ENCODE measurements around the gene TRAP1.
"Not testable (repeated sequence)": the region's sequence is repeated elsewhere in the genome, so short reads cannot be mapped to it uniquely, and the experiment has no call there.

The TRAP1 gene

DNA sequence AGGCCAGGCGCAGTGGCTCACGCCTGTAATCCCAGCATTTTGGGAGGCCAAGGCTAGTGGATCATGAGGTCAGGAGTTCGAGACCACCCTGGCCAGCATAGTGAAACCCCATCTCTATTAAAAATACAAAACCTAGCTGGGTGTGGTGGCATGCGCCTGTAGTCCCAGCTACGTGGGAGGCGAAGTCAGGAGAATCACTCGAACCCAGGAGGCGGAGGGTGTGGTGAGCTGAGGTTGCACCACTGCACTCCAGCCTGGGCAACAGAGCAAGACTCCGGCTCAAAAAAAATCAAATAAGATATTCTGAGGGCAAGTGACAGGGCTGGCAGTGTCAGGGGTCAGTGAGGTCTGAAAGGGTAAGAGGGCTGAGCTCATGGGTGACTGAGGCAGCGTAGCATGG is 2.9 kb downstream of the TRAP1 start:
- DNase-seq (ENCODE audit: low read depth in 4 of 4, low spot score in 1 of 4) = not testable (repeated sequence)

DNA sequence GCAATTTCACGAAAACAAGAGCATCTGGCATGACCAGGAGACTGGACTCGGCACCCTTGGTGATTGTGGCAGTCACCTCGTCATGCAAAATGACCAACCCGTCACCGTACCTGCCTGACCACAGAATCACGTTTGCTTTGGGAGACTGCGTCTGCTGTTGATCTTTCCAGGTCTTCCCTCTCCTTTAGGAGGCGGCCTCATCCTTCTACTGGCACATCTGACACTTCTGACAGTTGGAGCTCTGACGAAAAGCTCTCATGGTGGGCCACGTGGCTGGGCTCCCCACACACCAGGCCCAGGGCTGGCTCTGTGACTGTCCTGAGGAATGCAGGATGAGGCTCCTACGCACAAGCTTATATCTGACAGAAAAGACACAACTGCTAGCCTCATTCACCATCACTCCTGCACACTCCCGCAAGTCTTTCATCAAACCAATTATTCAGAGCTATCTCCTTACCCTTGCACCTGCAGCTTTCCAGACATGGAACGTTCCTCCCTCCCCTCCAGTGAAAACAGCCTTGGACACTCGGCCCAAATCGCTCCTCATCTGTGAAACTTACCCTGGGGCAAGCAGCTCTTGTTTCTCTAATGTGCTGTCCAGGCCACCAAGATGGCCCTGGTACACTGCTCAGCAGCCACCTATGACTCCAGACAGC is 3.6 kb downstream of the TRAP1 start:
- no peak for DNase-seq (ENCODE audit: low read depth in 4 of 4, low spot score in 1 of 4)

DNA sequence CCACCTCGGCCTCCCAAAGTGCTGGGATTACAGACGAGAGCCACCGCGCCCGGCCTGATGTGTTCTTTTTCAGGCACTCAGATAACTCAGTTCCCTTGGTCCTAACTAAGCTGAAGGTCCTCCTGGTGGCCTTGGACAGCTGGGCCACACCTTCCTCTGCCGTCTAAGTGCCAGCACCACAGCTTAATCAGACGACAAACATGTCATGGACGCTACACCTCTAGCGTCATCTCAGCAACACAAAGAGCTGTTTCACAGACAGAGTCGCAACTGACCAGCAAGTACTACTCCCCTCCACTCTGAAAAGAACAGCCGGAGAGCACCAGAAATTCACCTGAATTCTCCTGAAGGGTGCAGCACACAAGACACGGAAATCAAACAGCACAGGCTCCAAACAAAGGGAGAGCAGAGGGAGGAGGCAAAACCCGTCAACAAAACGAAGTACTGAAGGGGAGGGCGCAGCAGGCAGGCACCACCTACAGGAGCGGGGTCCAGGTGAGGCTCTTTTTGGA is 4.4 kb downstream of the TRAP1 start:
- DNase-seq (ENCODE audit: low read depth in 4 of 4, low spot score in 1 of 4) = no peak

DNA sequence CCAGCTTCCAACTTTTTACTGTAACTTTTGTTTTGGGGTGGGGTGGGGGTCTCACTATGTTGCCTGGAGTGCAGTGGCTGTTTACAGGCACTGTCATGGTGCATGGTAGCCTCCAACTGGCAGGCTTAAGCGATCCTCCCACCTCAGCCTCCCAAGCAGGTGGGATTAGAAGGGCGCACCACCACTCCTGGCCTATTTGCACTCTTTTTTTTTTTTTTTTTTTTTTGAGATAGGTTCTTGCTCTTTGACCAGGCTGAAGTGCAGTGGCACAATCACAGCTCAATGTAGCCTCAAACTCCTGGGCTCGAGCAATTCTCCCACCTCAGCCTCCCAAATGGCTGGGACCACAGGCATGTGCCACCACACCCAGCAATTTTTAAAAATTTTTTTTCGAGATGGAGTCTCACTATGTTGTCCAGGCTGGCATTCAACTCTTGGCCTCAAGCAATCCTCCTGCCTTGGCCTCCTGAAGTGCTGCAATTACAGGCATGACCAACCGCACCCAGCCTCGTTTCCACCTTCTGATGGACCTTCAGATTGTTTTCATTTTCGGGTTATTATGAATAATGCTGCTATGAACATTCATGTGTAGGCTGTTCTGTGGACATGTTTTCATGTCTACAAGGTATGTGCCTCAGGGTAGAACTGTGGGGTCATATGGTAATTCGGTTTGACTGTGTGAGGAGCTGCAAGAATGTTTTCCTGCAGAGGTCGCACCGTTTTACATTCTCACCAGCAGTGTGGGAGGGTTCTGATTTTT is 10.9 kb downstream of the TRAP1 start:
- DNase-seq (ENCODE audit: low read depth in 4 of 4, low spot score in 1 of 4) = no peak

DNA sequence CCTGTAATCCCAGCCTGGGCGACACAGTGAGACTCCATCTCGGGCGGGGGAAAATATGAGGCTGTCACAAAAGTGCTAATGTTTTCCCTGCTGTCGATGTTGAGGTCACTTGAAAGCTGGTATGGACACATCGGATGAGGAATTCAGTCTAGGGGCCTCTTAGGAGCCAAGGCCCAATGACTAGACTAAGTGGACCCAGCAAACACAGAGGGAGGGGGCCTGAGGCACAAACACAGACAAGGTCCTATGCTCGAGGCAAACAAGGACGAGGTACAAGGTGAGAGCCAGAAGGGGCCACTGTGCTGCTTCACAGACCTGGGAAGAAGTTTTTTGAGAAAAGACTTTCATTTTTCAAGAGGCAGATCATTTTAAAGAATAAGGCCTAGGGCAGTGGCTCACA is 15.2 kb downstream of the TRAP1 start:
- DNase-seq (ENCODE audit: low read depth in 4 of 4, low spot score in 1 of 4) = no peak

DNA sequence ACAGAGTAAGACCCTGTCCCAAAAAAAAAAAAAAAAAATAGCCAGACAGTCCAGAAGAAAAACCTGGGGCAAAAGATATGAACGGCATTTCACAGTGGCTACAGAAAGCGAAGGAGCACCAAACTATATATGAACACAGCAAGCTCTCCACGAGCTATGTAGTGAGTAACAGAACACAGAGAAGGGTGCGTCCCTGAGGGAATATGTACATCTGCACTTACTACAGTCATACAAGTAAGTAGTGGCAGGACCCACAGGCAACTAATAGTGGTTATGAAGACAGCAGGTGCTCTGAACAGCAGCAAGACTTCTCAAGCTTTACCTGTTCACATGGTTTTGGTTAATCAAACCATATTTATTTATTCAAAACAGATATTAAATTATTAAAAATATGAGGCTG is 15.8 kb downstream of the TRAP1 start:
- no peak for DNase-seq (ENCODE audit: low read depth in 4 of 4, low spot score in 1 of 4)

DNA sequence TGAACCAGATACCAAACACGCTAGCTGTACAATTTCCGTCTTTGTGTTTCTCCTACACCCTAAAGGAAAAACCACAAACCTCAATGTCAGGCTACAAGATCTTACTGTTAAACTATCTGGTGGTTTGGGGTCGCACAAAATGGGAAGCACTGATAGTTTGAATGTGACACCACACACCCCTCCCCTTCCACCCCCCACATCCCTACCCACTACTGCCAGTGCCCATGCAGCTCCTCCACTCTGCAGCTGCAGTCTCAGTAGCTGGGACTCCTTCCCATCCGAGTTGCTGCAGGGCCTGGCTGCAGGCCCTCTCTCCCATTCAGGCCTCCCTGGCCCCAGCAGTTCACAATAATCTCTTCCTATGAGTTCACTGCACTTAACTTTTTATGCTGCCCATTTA is 18.4 kb downstream of the TRAP1 start:
- DNase-seq (ENCODE audit: low read depth in 4 of 4, low spot score in 1 of 4) = no peak

DNA sequence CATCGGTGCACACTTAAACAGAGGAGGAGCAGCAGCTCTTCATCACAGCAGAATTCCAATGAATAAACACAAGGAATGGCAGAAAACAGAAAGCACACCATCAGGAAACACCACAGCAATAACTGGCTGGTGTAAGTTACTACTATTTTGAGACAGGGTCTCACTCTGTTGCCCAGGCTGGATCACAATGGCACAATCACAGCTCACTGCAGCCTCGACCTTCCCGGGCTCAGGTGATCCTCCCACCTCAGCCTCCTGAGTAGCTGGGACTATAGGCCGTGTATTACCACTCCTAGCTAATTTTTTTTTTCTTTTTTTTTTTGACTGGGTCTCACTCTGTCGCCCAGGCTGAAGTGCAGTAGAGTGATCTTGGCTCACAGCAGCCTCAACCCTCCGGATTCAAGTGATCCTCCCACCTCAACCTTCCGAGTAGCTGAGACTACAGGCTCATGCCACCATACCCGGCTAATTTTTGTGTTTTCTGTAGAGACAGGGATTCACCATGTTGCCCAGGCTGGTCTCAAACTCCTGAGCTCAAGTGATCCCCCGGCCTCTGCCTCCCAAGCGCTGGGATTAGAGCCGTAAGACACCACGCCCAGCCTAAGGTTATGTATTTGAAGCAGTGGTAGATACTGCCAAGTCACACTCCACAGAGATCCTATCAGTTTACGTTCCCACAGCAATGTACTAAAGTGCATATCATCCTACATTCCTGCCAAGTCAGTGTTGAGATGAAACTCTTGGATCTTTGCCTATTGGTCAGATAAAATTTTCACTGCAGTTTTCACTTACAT is 20.7 kb downstream of the TRAP1 start:
- DNase-seq (ENCODE audit: low read depth in 4 of 4, low spot score in 1 of 4) = no peak

DNA sequence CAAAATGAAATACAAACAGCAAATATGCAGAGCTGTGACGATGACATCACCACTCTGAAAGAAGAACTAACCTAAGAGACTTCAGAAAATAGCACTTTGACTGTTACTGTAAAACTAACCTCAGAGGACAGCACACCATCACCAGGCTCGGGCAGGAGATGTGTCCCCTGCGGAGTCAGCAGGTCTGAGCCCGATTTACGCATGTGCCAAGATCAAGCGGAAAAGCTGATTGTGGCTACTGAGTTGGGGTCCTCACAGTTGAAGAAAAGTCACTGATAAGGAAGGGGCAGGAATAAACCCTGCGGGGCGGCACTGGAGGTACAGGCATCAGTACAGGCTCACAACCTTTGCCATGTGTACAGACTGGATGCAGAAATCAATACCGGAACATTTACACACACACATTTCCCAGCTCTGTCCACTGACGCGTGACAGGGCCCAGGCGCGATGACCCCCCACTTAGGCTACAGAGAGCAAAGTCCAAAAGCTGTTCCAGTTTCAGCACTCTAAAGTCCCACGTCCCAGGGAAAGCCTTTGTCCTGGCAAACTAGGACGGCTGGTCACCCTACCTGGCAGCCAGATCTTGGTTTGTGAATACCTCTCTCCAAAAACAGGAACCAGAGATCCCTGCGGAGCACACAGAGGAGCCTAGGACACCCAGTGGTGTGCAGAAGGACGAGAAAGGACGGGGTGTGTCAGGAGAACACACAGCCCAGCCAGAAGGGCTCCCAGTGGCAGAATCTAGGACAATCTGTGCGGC is 21.5 kb downstream of the TRAP1 start:
- DNase-seq (ENCODE audit: low read depth in 4 of 4, low spot score in 1 of 4) = no peak

DNA sequence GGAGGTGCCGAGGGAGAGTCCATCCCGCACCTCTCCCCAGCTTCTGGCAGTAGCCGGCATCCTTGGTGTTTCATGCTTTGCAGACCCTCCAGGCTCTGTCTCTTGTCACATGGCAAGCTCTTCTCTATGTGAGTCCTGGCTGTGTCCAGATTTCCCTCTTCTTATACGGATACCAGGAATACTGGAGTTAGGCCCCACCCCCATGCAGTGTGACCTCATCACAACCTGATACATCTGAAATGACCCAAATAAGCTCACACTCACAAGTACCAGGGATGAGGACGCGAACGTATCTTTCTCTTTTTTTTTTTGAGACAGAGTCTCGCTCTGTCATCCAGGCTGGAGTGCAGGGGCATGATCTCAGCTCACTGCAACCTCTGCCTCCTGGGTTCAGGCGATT is 23.3 kb downstream of the TRAP1 start:
- no peak for DNase-seq (ENCODE audit: low read depth in 4 of 4, low spot score in 1 of 4)

DNA sequence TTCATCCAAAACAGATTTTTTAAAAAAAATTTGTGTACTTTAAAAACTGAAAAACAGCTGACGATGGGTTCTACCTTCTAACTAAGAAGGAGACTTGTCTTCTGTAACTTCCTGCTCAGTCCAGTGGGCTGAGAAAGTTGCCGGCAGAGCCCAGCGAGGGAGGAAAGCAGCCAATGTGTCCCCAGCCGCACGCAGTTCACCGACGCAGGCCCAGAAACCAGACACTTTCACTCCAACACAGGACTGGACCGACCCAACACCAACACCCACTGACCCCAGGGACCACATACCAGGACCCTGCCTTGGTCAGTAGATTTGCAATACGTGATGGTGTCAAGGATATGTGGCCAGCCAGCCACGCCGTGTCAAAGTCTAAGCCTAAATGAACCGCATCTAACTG is 25.6 kb downstream of the TRAP1 start:
- no peak for DNase-seq (ENCODE audit: low read depth in 4 of 4, low spot score in 1 of 4)

DNA sequence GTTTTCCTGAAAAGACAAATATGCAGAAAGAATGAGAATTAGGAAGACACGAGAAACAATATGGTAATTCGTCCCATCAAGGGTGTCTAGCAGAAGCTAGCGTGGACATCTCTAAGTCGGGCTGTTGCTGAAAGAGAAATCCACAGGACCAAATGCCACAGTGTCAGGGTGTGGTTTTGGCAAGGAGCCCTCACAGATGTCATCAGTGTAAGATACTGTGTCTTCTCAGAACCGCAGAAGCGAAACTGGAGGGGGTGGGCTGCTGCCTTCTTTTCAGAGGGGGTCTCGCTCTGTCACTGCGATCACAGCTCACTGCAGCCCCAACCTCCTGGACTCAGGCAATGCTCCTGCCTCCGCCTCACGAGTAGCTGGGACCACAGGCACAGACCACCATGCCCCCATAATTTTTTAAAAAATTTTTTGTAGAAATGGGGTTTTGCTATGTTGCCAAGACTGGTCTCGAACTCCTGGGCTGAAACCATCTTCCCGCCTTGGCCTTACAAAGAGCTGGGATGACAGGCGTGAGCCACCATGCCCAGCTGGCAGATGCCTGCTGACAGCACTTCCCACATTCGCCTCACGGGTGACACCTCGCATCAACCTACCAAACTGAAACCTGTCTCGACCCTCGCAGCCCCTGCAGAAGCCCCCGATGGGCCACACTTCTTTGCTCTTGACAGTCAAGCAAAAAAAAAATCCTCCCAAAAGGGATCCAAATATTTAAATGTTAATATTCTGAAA is 26.2 kb downstream of the TRAP1 start:
- DNase-seq (ENCODE audit: low read depth in 4 of 4, low spot score in 1 of 4) = no peak

DNA sequence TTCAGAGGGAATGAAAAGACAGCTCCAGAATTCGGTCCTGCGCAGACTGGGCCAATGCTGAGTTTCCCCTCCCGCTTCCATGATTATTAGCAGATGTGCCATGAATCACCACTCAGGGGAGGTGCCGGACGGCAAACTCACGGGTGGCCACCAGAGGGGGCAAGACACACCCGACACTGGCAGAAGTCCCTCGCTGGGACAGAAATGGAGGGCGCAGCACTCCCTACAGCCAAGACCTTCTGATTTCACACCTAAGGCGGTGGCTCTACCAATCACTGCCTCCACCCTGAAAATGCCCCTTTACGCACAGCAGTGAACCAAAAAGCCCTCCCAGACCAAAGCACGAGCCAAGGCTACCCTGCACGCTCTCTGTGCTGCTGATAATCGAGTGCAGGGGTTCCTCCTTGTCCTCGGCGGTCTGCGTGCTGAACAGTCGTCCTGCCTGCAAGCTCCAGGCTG is 26.8 kb downstream of the TRAP1 start:
- DNase-seq (ENCODE audit: low read depth in 4 of 4, low spot score in 1 of 4) = peak; percentile 60 to 73 (median 65)

DNA sequence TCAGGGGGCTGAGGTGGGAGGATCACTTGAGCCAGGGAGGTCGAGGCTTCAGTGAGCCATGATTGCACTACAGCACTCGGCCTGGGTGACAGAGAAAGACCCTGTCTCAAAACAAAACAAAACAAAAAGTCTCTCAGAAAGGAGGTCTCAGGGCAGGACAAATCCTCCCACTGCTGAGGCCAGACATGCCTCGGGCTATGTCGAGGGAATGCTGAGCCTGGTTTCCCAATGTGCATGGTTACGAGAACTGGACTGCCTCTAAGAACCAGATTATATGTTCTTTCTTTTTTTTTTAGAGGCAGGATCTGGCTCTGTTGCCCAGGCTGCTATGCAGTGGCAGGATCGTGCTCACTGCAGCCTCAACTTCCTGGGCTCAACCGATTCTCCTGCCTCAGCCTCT is 27.6 kb downstream of the TRAP1 start:
- DNase-seq (ENCODE audit: low read depth in 4 of 4, low spot score in 1 of 4) = no peak

DNA sequence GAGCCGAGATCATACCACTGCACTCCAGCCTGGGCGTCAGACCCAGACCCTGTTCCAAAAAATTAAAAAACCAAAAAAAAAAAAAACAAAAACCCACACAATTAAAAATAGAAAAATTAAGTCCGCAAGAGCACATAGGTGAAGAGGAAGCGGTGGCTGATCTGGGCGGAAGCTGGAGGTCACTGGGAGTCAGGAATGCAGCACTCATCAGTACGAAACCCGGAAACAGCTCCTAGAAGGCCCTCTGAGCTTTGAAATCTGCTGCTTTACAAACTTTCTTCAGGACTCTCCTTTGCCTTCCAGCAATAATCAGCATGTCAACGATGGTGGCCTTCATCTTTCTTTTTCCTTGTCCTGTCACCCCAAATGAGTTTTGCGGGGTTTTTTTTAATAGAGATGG is 29.5 kb downstream of the TRAP1 start:
- no peak for DNase-seq (ENCODE audit: low read depth in 4 of 4, low spot score in 1 of 4)

DNA sequence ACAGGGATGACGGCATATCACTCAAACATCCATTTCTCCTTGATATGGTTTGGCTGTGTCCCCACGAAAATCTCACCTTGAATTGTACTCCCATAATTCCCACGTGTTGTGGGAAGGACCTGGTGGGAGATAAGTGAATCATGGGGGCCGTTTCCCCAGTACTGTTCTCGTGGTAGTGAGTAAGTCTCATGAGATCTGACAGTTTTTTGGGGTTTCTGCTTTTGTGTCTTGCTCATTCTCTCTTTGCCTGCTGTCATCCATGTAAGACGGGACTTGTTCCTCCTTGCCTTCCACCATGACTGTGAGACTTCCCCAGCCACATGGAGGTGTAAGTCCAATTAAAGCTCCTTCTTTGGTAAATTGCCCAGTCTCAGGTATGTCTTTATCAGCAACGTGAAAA is 30.3 kb downstream of the TRAP1 start:
- no peak for DNase-seq (ENCODE audit: low read depth in 4 of 4, low spot score in 1 of 4)

DNA sequence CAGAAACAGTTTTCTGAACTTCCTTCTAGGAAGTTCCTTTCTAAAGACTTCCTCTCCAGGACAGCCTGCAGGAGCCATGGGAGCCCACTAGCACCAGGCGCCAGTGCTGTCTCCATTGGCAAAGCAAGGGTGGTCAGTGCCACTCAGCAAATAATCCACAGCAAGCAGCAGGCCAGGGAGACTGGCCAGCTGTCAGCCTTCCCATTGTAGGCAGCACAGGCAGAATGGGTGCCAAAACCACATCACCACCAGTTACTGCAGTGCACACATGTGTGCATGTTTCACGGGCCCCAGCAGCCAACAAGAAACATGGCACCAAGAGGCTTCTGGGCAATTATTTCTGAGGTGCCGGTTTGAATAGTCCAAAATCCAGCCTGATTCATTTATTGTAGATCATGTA is 36.1 kb downstream of the TRAP1 start:
- no peak for DNase-seq (ENCODE audit: low read depth in 4 of 4, low spot score in 1 of 4)

DNA sequence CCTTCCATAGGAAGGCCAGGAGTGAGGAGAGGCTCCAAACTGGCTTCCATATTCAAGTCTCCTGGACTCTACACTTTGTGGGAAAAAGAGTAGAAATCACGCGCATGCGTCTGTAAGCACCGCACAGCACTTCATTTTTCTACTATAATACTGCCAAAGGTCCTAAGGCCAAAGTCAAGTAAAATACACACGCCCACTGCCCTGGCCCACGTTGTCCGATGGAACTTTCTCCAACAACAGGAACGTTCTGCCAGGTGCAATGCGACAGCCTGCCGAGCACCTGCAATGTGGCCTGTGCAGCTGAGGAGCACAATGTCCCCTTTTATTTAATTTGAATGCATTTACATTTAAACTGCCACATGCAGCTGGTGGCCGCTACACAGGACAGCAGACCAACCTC is 39.3 kb downstream of the TRAP1 start:
- no peak for DNase-seq (ENCODE audit: low read depth in 4 of 4, low spot score in 1 of 4)

DNA sequence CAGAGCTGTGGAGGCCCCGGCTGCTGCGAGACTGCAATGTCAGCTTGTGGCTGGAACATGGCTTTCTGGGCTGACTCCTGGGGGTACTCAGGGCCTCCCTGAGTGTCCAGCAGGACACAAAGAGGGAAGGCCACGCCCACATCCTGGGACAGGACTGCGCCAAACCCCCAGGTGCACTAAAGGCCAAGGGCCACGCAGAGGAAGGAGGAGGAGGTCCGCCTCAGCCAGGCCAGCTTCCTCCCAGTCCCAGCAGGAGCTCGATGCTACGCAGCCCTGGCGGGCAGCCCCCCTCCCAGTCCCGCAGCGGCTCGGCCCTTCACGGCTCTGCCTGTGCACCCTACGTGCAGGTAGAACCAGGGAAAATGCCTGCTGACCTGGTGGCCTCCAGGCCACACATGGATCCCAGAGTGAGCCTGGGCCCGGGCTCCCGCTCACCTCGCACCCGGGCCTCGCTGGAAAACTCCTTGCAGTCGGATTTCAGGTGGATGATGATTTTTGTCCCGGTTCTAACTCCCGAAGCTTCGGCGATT is 41.7 kb downstream of the TRAP1 start:
- no peak for DNase-seq (ENCODE audit: low read depth in 4 of 4, low spot score in 1 of 4)

All from stimulated activated CD4-positive, alpha-beta T cell treated with anti-CD3 and anti-CD28 coated beads, Interleukin-1b, Interleukin-23, amount 100 ng/mL, for 24 hours (primary cell).